K562 (cell line): Measurements from ENCODE around the gene DNAH1. TPM values are rescaled to one million over a fixed set of nuclear protein-coding genes. Genes with fewer than 3 reads are reported as not detected.
A peak's percentile ranks its signal among the peaks of the same experiment; 100 is the strongest.

Source experiments
- ATAC-seq: fragments of 200-7000 bp; cut with Tn5 transposase; 3 replicates; pipeline ENCODE4 v1.9.1; 2020; ENCODE audit warnings: moderate library complexity
- BruUV-seq: library from RNA; stranded (reverse); fragments of 400-500 nt; replicated peaks from 2 replicates; lab custom pipeline; 2021; lab: Mats Ljungman, UMichigan
- CTCF ChIA-PET: fragments of 300-600 bp; formaldehyde crosslinking; extraction: SDS; loops from one replicate; lab custom pipeline; 2021; ENCODE audit warnings: low intra/inter-chr PET ratio; lab: Yijun Ruan, JAX
- POLR2A ChIA-PET: fragments of 300-600, 350-650 bp; sonication (Branson Sonifier 250); formaldehyde crosslinking; extraction: SDS; loops from one replicate; lab custom pipeline; 2021; ENCODE audit warnings: antibody characterized with exemption, inconsistent platforms; lab: Yijun Ruan, JAX
- DNase-seq, 4 experiments: peaks; one replicate each; pipeline versions ENCODE4 v3.0.0 to v3.0.0-alpha.2; 2011 to 2018; ENCODE audit warnings: low spot score in 3 of 4, mixed read lengths in 3 of 4; ENCODE audit errors: extremely low read depth in 1 of 4
- FAIRE-seq: peaks from 2 replicates; lab custom pipeline; 2011; peaks lifted over from hg19 to GRCh38; lab: Jason Lieb, UNC
- H2AFZ ChIP-seq: 2 replicates; pipeline ENCODE4 v1.6.0; 2011; ENCODE audit warnings: low read depth, low read length, control low read depth, inconsistent platforms
- H3K27ac ChIP-seq: fragments of 200-600 bp; 3 replicates; pipeline ENCODE4 v1.8.0; 2011; ENCODE audit warnings: low read depth, mild to moderate bottlenecking, control low read depth, inconsistent platforms, low read length, moderate library complexity, mixed read lengths; ENCODE audit errors: extremely low read depth
- H3K27me3 ChIP-seq, 2 experiments: fragments of 300-600 bp in 1 of 2; 2 replicates in 1 of 2; 3 replicates in 1 of 2; pipeline versions ENCODE4 v1.6.0 to v1.8.0; 2011; ENCODE audit warnings: inconsistent platforms in 2 of 2, low read length in 2 of 2, mild to moderate bottlenecking in 1 of 2, mixed read lengths in 1 of 2, moderate library complexity in 1 of 2; ENCODE audit not compliant: control insufficient read depth in 2 of 2, insufficient read depth in 2 of 2
- H3K36me3 ChIP-seq: fragments of 300-600 bp; 3 replicates; pipeline ENCODE4 v1.8.0; 2011; ENCODE audit warnings: mild to moderate bottlenecking, low read length, inconsistent platforms; ENCODE audit not compliant: control insufficient read depth, insufficient read depth
- H3K4me1 ChIP-seq, 2 experiments: fragments of 200-600 bp in 1 of 2; replicated peaks in 1 of 2; 2 replicates in 1 of 2; 3 replicates in 1 of 2; pipeline versions ENCODE4 v1.5.1 to v1.8.0; 2011; ENCODE audit warnings: inconsistent platforms in 2 of 2, low read length in 2 of 2, mild to moderate bottlenecking in 1 of 2, mixed read lengths in 1 of 2, moderate library complexity in 1 of 2; ENCODE audit not compliant: control insufficient read depth in 2 of 2, insufficient read depth in 2 of 2
- H3K4me2 ChIP-seq: 2 replicates; pipeline ENCODE4 v1.6.1; 2011; ENCODE audit warnings: low read length, control low read depth, inconsistent platforms, mixed read lengths; ENCODE audit not compliant: insufficient read depth
- H3K4me3 ChIP-seq: fragments of 200-600 bp; sonication (generic), shearing (Covaris generic); 2 replicates; pipeline ENCODE4 v1.5.1; 2016; ENCODE audit warnings: control low read depth, inconsistent platforms
- H3K79me2 ChIP-seq: fragments of 200-600 bp; 3 replicates; pipeline ENCODE4 v1.8.0; 2011; ENCODE audit warnings: low read length, inconsistent platforms; ENCODE audit not compliant: control insufficient read depth, insufficient read depth
- H3K9ac ChIP-seq, 2 experiments: 2 replicates each; pipeline versions ENCODE4 v1.6.0 to v1.6.1; 2011; ENCODE audit warnings: low read depth in 2 of 2, low read length in 2 of 2, control low read depth in 1 of 2, inconsistent platforms in 1 of 2, mild to moderate bottlenecking in 1 of 2, mixed read lengths in 1 of 2; ENCODE audit not compliant: insufficient read depth in 1 of 2
- H3K9me1 ChIP-seq: one replicate; pipeline ENCODE4 v1.6.0; 2011; ENCODE audit warnings: inconsistent platforms, mild to moderate bottlenecking, low read length, moderate library complexity; ENCODE audit not compliant: control insufficient read depth, insufficient read depth
- H3K9me3 ChIP-seq: replicated peaks from 2 replicates; pipeline ENCODE4 v1.5.1; 2011; ENCODE audit warnings: low read depth, low read length, inconsistent platforms; ENCODE audit not compliant: control insufficient read depth, insufficient read depth
- H4K20me1 ChIP-seq: replicated peaks from 2 replicates; pipeline ENCODE4 v1.6.1; 2011; ENCODE audit warnings: low read length, inconsistent platforms, mixed read lengths; ENCODE audit not compliant: control insufficient read depth, insufficient read depth
- BDP1 ChIP-seq: IDR thresholded peaks from 3 replicates; pipeline ENCODE4 v1.6.1; 2011; ENCODE audit not compliant: insufficient read length, insufficient read depth
- CREBBP ChIP-seq: IDR thresholded peaks from one replicate; pipeline ENCODE4 v1.6.1; 2012; ENCODE audit warnings: low read depth, mild to moderate bottlenecking, control low read depth, inconsistent platforms, low read length
- FOXJ2 ChIP-seq: fragments of 200-800 bp; sonication (Bioruptor generic); IDR thresholded peaks from 2 replicates; pipeline ENCODE4 v1.6.1; 2016; ENCODE audit warnings: missing genetic modification characterization, missing compliant biosample characterization
- GABPB2 ChIP-seq: fragments of 250-450 bp; sonication (Bioruptor Pico); conservative IDR thresholded peaks from 2 replicates; pipeline ENCODE4 v1.5.1; 2021; ENCODE audit warnings: mild to moderate bottlenecking
- KLF13 ChIP-seq: fragments of 450-650 bp; IDR thresholded peaks from 2 replicates; pipeline ENCODE4 v1.6.1; 2016; ENCODE audit warnings: missing genetic modification characterization, low read depth, mild to moderate bottlenecking, missing compliant biosample characterization, moderate library complexity, borderline replicate concordance
- MAFK ChIP-seq: IDR thresholded peaks from 2 replicates; pipeline ENCODE4 v1.6.1; 2011; ENCODE audit warnings: low read length, improper control_type of control experiment
- OTX1 ChIP-seq: fragments of 450-650 bp; formaldehyde crosslinking; IDR thresholded peaks from 2 replicates; pipeline ENCODE4 v1.4.0; 2022; ENCODE audit warnings: mild to moderate bottlenecking
- PHF20 ChIP-seq: fragments of 450-650 bp; IDR thresholded peaks from 2 replicates; pipeline ENCODE4 v1.6.1; 2018; ENCODE audit not compliant: partially characterized antibody
- POLR3A ChIP-seq: IDR thresholded peaks from 2 replicates; pipeline ENCODE4 v1.6.1; 2011; ENCODE audit warnings: borderline replicate concordance, mild to moderate bottlenecking, moderate library complexity; ENCODE audit not compliant: insufficient read length, insufficient read depth; ENCODE audit errors: extremely low read depth
- PRPF4 ChIP-seq: fragments of 200-400 bp; formaldehyde crosslinking; IDR thresholded peaks from one replicate; pipeline ENCODE4 v1.6.1; 2017; ENCODE audit warnings: low read length, low read depth, mild to moderate bottlenecking; ENCODE audit not compliant: insufficient read depth, poor library complexity, severe bottlenecking
- SRSF7 ChIP-seq: fragments of 200-400 bp; formaldehyde crosslinking; optimal IDR thresholded peaks from 2 replicates; pipeline ENCODE3; 2017; ENCODE audit warnings: mild to moderate bottlenecking, low read depth, low read length
- WGBS: fragments of 100-300 bp; shearing (Covaris generic); methylation state at CpG from one replicate; pipeline ENCODE4 v1.1.6; 2016; ENCODE audit warnings: low coverage, mixed read lengths; ENCODE audit not compliant: insufficient coverage; ENCODE audit errors: missing lambda C conversion rate; 5-methylcytosine and 5-hydroxymethylcytosine counted together
- in situ Hi-C: fragments of 300-500 bp; cut with MboI; formaldehyde crosslinking; loops from 4 replicates; pipeline ENCODE4 v1.15.0; 2018; ENCODE audit warnings: inconsistent platforms, mixed read lengths
- intact Hi-C: fragments of 100-400 bp; cut with micrococcal nuclease; formaldehyde crosslinking; loops from 2 replicates; pipeline ENCODE4 v1.14.2; 2022
- polyA plus RNA-seq, 8 experiments: library from polyadenylated mRNA; depleted of rRNA in 4 of 8; stranded (reverse) in 5 of 8; unstranded in 3 of 8; fragments of >200 nt; fragmentation: Nextera tagmentation in 2 of 8; fragmentation: Illumina TruSeq in 1 of 8; extraction: Ambion mirVana in 2 of 8; extraction: Trizol in 1 of 8; gene quantifications; 2 replicates each; pipeline versions ENCODE4 v1.2.1 to v1.2.3, GENCODE V29; 2011 to 2014; ENCODE audit warnings: inconsistent platforms in 1 of 8, missing spikeins in 1 of 8
- total RNA-seq, 7 experiments: library from RNA; depleted of rRNA in 6 of 7; stranded (reverse); fragments of >200 nt in 6 of 7; fragmentation: Illumina TruSeq in 2 of 7; extraction: Trizol in 2 of 7; gene quantifications; 2 replicates each; pipeline versions ENCODE4 v1.2.1 to v1.2.3, GENCODE V29; 2011 to 2021; ENCODE audit warnings: low replicate concordance in 1 of 7
- TF ChIP-seq, protein P1 (sequence below): fragments of 250-450 bp; sonication (Bioruptor Pico); IDR thresholded peaks from 2 replicates; pipeline ENCODE4 v1.4.0; 2020; ENCODE audit warnings: mild to moderate bottlenecking, moderate library complexity, borderline replicate concordance
- TF ChIP-seq, protein P2 (sequence below): fragments of 250-450 bp; sonication (Bioruptor Pico); IDR thresholded peaks from 2 replicates; pipeline ENCODE4 v1.4.0; 2020; ENCODE audit warnings: mild to moderate bottlenecking, moderate library complexity

The DNAH1 gene
- total and polyA plus RNA-seq, 9 of the 15 experiments (the other 6 are each of a cell fraction or from before 2014, with no cell fraction given), result 0.04 to 0.84 (median 0.50) TPM

DNA sequence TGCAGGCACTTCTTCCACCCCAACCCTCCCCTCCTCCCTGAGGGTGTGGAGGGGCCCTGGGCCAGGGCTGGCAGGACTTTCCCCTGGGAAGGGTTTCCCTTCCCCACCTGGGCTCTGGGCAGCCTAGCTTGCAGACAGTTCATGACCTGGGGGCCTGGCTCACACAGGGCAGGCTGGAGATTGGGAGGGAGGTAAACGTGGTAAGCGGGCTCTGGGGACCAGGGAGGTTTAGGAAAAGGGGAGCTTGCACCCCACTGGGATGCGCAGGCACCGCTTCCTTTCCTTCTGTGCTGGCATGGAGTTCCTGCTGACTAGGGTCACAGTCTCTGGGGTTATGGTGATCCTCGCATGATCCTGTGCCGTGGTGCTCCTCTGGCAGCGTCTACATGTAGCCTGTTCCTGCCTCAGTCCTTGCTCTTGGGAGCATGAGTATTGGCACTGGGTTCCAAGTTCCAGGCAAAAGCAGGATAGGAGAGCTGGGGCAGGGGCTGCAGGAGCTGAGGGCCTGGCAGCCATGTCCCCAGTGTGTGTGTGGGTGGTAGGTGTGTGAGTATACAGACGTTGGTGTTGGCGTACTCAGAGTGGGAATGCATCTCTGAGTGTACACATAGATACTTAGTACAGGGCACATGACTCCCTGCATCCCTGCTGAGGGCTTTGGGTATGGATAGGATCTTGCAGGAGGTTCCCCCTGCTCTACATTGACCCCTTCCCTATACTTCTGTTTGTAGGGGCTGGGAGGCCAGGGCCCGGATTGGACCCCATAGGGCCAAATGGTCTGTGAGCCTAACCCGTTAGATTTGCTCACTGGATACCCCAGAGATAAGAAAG lies 21.6 kb upstream of the DNAH1 start:
- H3K9me3 ChIP-seq, result no peaks in the 10 kb centered on the region
- no TSS peak for BruUV-seq
- peaks cover 4% of the 10 kb centered on the region; the same call in 2 of the 3 replicates for H3K36me3 ChIP-seq
- ChIA-PET CTCF (interaction anchor here (0.9 kb wide), 1 partner anchor 45 kb away, joined by 3 read pairs; no protein-coding TSS in a partner anchor), POLR2A (interaction anchor here (0.7 to 1.2 kb wide), 2 partner anchors 16 to 357 kb away, joined by 3 to 5 read pairs; partner anchors contain the start of gene WDR82)
- ATAC-seq (no peak), FAIRE-seq (no peak), DNase-seq (no peak)
- in situ Hi-C loops, result loop anchor here (5.0 to 10.0 kb wide), 3 partner anchors 48 to 150 kb away; partner anchors contain the start of gene SEMA3G
- peaks cover 20 to 49% of the 10 kb centered on the region in 2 experiments for H3K4me1 ChIP-seq
- H3K27ac ChIP-seq, result no peak overlapping the region
- no peaks in the 10 kb centered on the region for H3K27me3 ChIP-seq
- H3K4me2 ChIP-seq, result no peak overlapping the region
- H3K4me3 ChIP-seq, result no peak overlapping the region
- no peak overlapping the region for H2AFZ ChIP-seq
- no peaks in the 10 kb centered on the region for H3K9me1 ChIP-seq
- intact Hi-C loops, result loop anchor here (5.0 kb wide), 1 partner anchor 153 kb away; the partner anchor contains the start of gene SEMA3G
- H4K20me1 ChIP-seq, result no peaks in the 10 kb centered on the region
- 64% methylated on average over 9 of the region's 11 CpGs for WGBS
- H3K79me2 ChIP-seq, result no peaks in the 10 kb centered on the region
- peak overlapping the region in 1 of 2 experiments; percentile 45; a peak in 2 of 4 replicates for H3K9ac ChIP-seq
- TF ChIP-seq OTX1 (CRISPR knock-in tag), result no peak
- TF ChIP-seq, protein P1, sequence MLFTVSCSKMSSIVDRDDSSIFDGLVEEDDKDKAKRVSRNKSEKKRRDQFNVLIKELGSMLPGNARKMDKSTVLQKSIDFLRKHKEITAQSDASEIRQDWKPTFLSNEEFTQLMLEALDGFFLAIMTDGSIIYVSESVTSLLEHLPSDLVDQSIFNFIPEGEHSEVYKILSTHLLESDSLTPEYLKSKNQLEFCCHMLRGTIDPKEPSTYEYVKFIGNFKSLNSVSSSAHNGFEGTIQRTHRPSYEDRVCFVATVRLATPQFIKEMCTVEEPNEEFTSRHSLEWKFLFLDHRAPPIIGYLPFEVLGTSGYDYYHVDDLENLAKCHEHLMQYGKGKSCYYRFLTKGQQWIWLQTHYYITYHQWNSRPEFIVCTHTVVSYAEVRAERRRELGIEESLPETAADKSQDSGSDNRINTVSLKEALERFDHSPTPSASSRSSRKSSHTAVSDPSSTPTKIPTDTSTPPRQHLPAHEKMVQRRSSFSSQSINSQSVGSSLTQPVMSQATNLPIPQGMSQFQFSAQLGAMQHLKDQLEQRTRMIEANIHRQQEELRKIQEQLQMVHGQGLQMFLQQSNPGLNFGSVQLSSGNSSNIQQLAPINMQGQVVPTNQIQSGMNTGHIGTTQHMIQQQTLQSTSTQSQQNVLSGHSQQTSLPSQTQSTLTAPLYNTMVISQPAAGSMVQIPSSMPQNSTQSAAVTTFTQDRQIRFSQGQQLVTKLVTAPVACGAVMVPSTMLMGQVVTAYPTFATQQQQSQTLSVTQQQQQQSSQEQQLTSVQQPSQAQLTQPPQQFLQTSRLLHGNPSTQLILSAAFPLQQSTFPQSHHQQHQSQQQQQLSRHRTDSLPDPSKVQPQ, result no peak
- TF ChIP-seq FOXJ2, result no peak
- no peak for TF ChIP-seq MAFK
- no peak for TF ChIP-seq GABPB2
- no peak for TF ChIP-seq PRPF4
- TF ChIP-seq KLF13 (tag), result no peak
- no peak for TF ChIP-seq POLR3A
- no peak for TF ChIP-seq SRSF7
- TF ChIP-seq, protein P2, sequence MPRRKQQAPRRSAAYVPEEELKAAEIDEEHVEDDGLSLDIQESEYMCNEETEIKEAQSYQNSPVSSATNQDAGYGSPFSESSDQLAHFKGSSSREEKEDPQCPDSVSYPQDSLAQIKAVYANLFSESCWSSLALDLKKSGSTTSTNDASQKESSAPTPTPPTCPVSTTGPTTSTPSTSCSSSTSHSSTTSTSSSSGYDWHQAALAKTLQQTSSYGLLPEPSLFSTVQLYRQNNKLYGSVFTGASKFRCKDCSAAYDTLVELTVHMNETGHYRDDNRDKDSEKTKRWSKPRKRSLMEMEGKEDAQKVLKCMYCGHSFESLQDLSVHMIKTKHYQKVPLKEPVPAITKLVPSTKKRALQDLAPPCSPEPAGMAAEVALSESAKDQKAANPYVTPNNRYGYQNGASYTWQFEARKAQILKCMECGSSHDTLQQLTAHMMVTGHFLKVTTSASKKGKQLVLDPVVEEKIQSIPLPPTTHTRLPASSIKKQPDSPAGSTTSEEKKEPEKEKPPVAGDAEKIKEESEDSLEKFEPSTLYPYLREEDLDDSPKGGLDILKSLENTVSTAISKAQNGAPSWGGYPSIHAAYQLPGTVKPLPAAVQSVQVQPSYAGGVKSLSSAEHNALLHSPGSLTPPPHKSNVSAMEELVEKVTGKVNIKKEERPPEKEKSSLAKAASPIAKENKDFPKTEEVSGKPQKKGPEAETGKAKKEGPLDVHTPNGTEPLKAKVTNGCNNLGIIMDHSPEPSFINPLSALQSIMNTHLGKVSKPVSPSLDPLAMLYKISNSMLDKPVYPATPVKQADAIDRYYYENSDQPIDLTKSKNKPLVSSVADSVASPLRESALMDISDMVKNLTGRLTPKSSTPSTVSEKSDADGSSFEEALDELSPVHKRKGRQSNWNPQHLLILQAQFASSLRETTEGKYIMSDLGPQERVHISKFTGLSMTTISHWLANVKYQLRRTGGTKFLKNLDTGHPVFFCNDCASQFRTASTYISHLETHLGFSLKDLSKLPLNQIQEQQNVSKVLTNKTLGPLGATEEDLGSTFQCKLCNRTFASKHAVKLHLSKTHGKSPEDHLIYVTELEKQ, result no peak
- no peak for TF ChIP-seq PHF20
- TF ChIP-seq BDP1, result no peak
- TF ChIP-seq CREBBP, result no peak
